HG03139 (cell line): ENCODE measurements around the gene TXNRD2.
"Not testable (repeated sequence)": the region's sequence is repeated elsewhere in the genome, so short reads cannot be mapped to it uniquely, and the experiment has no call there.

ENCODE experiments used
- ATAC-seq: cut with Tn5 transposase; IDR thresholded peaks from one replicate; pipeline ENCODE4 v1.9.1; 2021; ENCODE audit not compliant: unreplicated experiment

TXNRD2 gene

GRCh38 chr22:19928207-19928606, 13.4 kb downstream of the TXNRD2 start:
- ATAC-seq: no peak

GRCh38 chr22:19927696-19928095, 13.9 kb downstream of the TXNRD2 start:
- ATAC-seq: no peak

- not testable (repeated sequence) for ATAC-seq
Measured at GRCh38 chr22:19926028-19926427, 15.6 kb downstream of the TXNRD2 start.

- ATAC-seq: no peak
Measured at GRCh38 chr22:19923914-19924513, 17.6 kb downstream of the TXNRD2 start.

GRCh38 chr22:19921544-19922081, 20.0 kb downstream of the TXNRD2 start:
- ATAC-seq: no peak

GRCh38 chr22:19919701-19920363, 21.8 kb downstream of the TXNRD2 start:
- no peak for ATAC-seq

- ATAC-seq: no peak
Measured at GRCh38 chr22:19918332-19919106, 23.1 kb downstream of the TXNRD2 start.

- ATAC-seq: no peak
Measured at GRCh38 chr22:19917389-19918138, 24.1 kb downstream of the TXNRD2 start.

GRCh38 chr22:19916941-19917340, 24.7 kb downstream of the TXNRD2 start:
- no peak for ATAC-seq

GRCh38 chr22:19916006-19916405, 25.6 kb downstream of the TXNRD2 start:
- no peak for ATAC-seq

- no peak for ATAC-seq
Measured at GRCh38 chr22:19915287-19915954, 26.2 kb downstream of the TXNRD2 start.

GRCh38 chr22:19914201-19914943, 27.2 kb downstream of the TXNRD2 start:
- ATAC-seq: no peak

- ATAC-seq: no peak
Measured at GRCh38 chr22:19913337-19913936, 28.2 kb downstream of the TXNRD2 start.

- ATAC-seq: no peak
Measured at GRCh38 chr22:19912271-19912999, 29.2 kb downstream of the TXNRD2 start.

- ATAC-seq: no peak
Measured at GRCh38 chr22:19911540-19912270, 29.9 kb downstream of the TXNRD2 start.

GRCh38 chr22:19910180-19910744, 31.4 kb downstream of the TXNRD2 start:
- ATAC-seq: no peak

GRCh38 chr22:19909350-19910179, 32.1 kb downstream of the TXNRD2 start:
- ATAC-seq: no peak
